Measurements from ENCODE around the gene RNU6-9.
A peak's percentile ranks its signal among the peaks of the same experiment; 100 is the strongest.

The RNU6-9 gene

GRCh38 chr19:919199-920050 is 26.1 kb downstream of the RNU6-9 start:
- no peak for DNase-seq

DNA sequence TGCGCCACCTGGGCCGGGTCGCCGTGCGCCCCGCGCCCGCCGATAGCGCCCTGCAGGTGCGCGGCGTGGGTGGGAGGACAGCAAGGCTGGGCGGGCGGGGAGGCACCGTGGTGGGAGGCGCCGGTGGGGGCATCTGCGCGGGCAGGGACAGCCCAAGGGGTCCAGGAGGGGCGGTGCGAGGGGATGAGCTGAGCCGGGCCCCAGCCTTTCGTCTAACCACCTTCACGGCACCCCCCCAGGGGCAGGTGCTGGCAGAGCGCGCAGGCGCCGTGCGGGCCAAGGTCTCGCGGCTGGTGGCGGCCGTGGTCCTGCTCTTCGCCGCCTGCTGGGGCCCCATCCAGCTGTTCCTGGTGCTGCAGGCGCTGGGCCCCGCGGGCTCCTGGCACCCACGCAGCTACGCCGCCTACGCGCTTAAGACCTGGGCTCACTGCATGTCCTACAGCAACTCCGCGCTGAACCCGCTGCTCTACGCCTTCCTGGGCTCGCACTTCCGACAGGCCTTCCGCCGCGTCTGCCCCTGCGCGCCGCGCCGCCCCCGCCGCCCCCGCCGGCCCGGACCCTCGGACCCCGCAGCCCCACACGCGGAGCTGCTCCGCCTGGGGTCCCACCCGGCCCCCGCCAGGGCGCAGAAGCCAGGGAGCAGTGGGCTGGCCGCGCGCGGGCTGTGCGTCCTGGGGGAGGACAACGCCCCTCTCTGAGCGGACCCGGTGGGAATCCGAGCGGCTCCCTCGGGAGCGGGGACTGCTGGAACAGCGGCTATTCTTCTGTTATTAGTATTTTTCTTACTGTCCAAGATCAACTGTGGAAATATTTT is 27.0 kb downstream of the RNU6-9 start:
- no peak for DNase-seq

DNA sequence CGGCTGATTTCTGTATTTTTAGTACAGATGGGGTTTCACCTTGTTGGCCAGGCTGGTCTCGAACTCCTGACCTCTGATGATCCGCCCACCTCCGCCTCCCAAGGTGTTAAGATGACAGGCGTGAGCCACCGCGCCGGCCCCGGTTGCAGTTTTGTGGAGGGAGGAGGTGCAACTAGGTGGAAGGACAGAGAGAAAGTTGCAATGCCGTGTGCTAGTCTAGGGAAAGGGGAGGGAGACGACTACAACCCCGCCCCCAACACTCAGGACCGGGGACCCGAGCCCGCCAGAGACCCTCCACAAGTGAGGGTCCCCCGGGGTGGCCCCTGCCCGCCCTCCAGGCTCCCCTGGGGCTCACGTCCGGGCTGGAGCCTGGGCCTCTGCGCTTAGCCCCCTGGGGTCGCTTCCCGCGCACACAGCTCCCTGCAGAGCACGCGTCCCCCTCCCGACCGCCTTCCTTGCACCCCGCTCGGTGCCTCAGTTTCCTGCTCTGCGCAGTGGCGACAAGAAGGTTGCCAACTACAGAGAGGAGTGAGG is 31.3 kb downstream of the RNU6-9 start:
- DNase-seq = no peak

- DNase-seq = peak; percentile 47
These were observed 31.8 kb downstream of the RNU6-9 start for GRCh38 chr19:925087-925525.

GRCh38 chr19:925526-926322 is 32.4 kb downstream of the RNU6-9 start, which contains the start of gene ARID3A:
TSS of gene ARID3A (plus strand) at chr19:926035. CDS start at chr19:929529, 3,494 bp downstream.
- DNase-seq = peak; percentile 83

DNA sequence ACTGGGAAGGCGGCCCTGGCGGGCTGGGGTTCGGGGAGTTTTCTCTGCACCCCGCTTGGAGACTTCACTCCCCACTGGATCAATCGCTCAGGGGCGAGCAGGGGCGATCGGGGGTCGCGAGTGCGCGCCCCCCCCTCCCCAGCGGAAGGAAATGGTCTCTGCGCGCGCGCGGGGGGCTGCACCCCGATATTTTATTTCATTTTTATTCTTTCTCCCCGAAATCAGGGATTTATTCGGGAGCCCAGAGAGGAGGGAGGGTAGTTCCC is 33.0 kb downstream of the RNU6-9 start:
- no peak for DNase-seq

DNA sequence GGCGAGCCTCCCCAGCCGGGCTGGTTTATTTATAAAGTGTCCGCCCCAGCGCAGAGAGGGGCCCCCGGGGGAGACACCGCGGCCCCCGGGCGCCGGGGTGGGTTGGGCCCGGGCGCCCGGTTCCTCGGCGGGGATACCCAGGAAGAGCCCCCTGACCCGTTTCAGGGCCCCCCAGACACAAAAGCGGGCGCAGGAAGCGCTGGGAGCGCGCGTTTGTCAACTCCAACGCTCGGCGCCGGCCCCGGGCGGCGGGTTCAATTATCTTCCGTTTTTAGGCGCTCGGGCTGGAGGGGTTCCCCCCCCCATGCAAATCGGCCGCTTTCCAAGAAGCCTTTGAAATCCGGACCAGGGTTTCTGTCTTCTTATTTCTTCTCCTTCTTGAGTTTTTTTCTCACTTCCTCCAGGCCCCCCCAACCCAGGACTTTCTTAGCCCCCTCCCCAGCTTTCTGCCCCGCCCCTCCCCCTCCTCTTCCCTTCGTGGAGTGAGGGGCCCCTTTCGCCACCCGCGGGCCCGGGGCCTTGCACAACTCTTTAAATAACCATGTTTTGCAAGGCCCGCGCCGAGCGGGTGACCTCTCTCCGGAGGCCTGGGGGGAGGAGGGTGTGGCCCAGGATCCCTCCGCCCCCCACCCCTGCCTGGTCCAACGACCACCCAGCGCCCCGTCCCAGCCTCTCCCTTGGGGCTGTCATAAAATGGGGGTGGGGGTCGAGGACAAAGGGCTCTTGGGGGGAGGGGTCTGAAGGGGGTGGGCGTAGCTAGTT is 33.5 kb downstream of the RNU6-9 start:
- peak; percentile 36 for DNase-seq

DNA sequence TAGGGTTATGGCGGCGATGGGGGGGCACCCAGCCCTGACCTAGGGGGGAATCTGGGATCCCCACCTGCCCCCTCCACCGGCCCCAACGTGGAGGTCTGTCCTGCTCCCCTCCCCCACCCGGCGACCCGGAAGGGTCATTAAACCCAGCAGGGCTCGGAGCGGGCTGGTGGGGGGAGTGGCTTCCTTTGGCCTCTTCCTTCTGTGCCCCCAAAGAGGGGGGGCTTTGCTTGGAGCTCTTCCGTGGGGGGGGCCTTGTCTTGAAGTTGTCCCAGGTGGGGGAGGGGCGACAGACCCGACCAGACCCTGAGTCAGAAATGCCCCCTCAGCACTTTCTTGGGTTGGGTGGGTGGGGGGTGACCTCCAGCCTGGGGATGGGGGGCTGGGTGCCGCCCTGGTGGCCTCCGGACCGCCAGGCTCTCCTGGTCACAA is 34.1 kb downstream of the RNU6-9 start:
- DNase-seq = no peak

DNA sequence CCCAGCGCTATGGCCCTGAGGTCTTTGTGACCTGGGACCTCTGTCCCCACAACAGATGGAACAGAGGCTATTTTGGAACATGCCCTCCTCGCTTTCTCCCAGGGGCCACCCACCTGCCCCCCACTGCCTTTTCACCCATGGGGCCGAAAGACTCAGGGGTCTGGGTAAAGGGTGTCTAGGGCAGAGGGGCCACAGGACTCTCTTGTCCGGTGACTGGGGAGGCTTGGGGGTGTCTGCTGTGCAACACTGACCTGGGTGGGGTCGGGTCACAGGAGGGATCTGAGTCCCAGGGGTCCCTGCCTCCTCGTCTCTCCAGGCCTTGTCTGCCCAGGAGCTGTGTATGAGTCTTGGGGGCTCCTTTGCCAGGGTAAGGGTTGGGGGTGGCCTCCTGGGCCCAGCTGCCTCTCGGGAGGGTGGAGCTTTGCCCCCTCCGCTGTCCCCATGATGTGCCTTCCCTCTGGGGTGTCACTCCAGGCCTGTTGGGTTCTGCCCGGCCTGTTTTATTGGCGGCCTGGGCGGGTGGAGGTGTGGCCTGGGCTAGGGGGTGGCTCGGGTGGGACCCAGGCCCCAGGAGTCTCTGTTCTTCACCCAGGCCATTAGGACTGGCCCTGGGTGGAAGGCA is 34.6 kb downstream of the RNU6-9 start:
- DNase-seq = no peak

- no peak for DNase-seq
These were observed 35.4 kb downstream of the RNU6-9 start for GRCh38 chr19:928471-929202.

DNA sequence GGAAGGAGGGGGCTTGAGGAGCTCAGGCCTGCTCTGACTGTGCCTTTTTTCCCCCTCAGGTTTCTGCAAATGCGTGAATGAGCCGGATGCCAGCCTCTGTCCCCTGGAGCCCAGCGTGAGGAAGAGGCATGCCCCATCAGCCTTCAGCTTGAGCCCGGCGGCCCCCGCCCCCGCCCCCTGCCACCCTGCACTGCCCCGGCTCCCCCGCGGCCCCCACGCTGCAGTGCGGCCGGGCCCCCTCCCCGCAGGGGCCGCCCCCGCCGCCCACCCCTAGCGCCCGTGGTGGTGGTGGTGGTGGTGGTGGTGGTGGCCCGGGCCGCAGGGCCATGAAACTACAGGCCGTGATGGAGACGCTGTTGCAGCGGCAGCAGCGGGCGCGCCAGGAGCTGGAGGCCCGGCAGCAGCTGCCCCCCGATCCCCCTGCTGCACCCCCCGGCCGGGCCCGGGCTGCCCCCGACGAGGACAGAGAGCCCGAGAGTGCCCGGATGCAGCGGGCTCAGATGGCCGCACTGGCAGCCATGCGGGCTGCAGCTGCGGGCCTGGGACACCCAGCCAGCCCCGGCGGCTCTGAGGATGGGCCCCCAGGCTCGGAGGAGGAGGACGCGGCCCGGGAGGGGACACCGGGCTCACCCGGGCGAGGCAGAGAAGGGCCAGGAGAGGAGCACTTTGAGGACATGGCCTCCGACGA is 36.1 kb downstream of the RNU6-9 start:
- no peak for DNase-seq

DNA sequence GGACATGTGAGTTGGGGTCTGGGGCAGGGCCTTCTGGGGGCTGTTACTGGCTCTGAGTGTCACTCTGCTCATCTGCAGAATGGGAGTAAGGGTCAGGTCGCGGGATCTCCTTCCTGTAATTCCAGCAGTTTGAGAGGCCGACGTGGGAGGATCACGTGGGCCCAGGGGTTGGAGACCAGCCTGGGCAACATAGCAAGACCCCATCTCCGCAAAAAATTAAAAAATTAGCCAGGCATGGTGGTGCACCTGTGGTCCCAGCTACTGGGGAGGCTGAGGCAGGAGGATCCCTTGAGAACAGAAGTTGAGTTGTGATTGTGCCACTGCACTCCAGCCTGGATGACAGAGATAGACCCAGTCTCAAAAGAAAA is 36.6 kb downstream of the RNU6-9 start:
- no peak for DNase-seq

DNA sequence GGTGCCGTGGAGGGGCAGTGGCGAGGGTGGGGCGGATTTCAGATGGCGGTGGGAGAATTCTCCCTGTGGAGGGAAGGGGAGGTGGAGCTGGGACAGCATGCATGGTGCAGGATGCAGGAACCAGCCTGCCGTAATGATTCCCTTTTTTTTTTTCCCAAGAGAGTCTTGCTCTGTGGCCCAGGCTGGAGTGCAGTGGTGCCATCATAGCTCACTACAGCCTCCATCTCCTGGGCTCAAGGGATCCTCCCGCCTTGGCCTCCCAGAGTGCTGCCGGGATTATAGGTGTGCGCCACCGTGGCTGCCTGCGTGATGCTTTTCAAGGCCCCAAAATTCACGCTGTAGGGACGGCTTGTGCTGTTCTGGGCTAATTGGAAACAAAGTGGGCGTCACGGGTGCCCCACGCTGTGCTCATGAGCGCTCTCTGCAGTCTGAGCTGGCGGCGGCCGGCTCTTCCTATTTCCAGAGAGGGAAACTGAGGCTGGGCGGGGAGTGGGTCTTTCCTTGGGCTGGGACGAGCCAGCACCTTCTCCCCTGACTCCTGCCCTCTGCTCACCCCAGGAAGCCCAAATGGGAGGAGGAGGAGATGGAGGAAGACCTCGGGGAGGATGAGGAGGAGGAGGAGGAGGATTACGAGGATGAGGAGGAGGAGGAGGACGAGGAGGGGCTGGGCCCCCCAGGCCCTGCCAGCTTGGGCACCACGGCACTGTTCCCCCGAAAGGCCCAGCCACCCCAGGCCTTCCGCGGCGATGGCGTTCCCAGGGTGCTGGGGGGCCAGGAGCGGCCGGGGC is 38.8 kb downstream of the RNU6-9 start:
- no peak for DNase-seq

GRCh38 chr19:932648-933552 is 39.6 kb downstream of the RNU6-9 start:
- peak; percentile 87 for DNase-seq

- DNase-seq = no peak
These were observed 40.2 kb downstream of the RNU6-9 start for GRCh38 chr19:933553-933882.

DNA sequence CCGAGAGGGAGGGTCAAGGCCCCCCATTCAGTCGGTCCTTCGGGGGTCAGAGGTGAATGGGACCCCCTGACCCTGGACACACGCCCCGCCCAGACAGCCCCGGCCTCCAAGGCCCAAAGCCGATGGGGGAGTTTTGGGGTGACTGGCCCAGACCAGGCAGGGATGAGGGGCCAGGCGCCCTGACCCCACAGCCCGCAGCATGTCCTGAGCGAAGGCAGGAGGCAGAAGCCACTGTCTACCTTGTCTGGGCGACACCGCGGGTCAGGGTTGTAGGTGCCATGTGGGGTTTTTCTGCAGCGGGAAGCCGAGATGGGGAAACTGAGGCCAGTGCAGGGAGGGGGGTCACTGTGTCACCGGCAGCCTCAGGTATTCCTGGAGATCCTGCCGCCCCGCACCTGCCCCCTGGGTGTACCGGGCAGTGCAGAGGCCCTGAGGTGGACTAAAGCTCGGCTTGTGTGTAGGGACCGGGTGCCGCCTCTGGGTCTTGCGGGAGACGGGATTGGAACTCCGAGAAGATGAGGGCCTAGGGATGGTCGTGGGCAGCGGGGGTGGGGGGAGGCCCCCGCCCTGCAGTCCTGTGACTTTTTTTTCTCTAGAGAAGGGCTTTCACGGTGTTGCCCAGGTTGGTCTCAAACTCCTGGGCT is 41.0 kb downstream of the RNU6-9 start:
- DNase-seq = no peak

DNA sequence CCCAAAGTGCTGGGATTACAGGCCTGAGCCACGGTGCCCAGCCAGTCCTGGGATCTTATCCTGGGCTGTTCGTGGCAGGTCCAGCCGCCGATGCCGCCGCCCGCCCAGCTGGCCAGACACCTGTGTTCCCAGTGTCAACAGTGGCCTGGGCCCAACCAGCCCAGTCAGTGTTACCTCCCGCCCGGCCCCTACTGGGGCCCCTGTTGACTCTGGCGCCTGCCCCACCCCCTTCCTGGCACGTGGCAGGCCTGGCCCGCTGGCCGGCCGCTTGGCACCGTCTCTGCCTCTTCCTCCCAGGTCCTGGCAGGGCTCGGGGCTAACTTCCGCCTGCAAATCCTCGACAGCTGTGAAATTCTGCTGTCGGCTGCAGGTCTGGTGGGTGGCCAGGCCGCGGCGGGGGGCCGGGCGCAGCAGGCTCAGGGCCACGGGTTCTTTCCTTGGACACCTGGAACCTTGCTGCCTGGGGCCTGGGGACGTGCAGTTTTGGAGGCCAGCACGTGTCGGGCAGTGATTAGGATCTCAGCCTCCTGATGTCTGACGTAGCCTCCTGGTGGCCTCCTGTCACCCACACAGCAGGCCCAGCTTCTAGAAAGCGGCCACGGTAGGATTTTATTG is 41.7 kb downstream of the RNU6-9 start:
- no peak for DNase-seq

All from fibroblast of skin of back (primary cell).